ENCODE measurements around the gene MVD. TPM values are rescaled to one million over a fixed set of nuclear protein-coding genes. Genes with fewer than 3 reads are reported as not detected.
A peak's percentile ranks its signal among the peaks of the same experiment; 100 is the strongest.

The MVD gene
- total RNA-seq (10 to 100 TPM; 26.0 to 26.6 TPM), polyA plus RNA-seq (10 to 100 TPM; 19.8 to 57.6 TPM)
- long read RNA-seq, donor 1, transcript MVD-201 (10 exons, 1,823 nt) = major isoform, 190 of 267 reads
- long read RNA-seq, donor 1, partial matches to known transcripts = 25 of 267 reads
- long read RNA-seq, donor 1, other reads (novel, unspliced or antisense) = 50 of 267 reads
- long read RNA-seq, donor 2, transcript MVD-201 (10 exons, 1,823 nt) = major isoform, 17 of 29 reads
- long read RNA-seq, donor 2, partial matches to known transcripts = 3 of 29 reads
- long read RNA-seq, donor 2, other reads (novel, unspliced or antisense) = 7 of 29 reads

GRCh38 chr16:88662843-88663606, at the start of gene MVD:
TSS of gene MVD (minus strand) at chr16:88663091. CDS start at chr16:88663080, 11 bp downstream.
- no peaks in the 10 kb centered on the region for H3K27me3 ChIP-seq (ENCODE audit: control insufficient read depth in 1 of 2, insufficient read depth in 2 of 2, low read length in 1 of 2)
- H3K4me1 ChIP-seq (ENCODE audit: control insufficient read depth in 1 of 2, insufficient read depth in 2 of 2, low read length in 2 of 2) = no peaks in the 10 kb centered on the region
- H3K36me3 ChIP-seq (ENCODE audit: control insufficient read depth in 1 of 2, insufficient read depth in 2 of 2, low read length in 1 of 2) = no peaks in the 10 kb centered on the region
- DNase-seq = peak; percentile 98
- H3K9me3 ChIP-seq (ENCODE audit: control insufficient read depth, low read length) = no peaks in the 10 kb centered on the region
- H3K4me3 ChIP-seq (ENCODE audit: low read length in 2 of 2) = peak within 1 kb of the TSS; percentile 52 to 80
- WGBS, 2 donors = 0 to 1% methylated on average over 69 to 88 of the region's 88 CpGs
- intact Hi-C loops (cut with DNase I) = loop anchor here in 1 of 2 donors (5.0 kb wide), 1 partner anchor 44 kb away; the partner anchor contains the start of genes CTU2 and RNF166
- H3K27ac ChIP-seq (ENCODE audit: low read depth in 1 of 2, low read length in 2 of 2) = no peak within 1 kb of the TSS
- peak; percentile 98 for ATAC-seq (ENCODE audit: low FRiP score)

GRCh38 chr16:88712362-88712979, 49.6 kb upstream of the MVD start:
- no peak overlapping the region for H3K4me3 ChIP-seq (ENCODE audit: low read length in 2 of 2)
- no peaks in the 10 kb centered on the region for H3K4me1 ChIP-seq (ENCODE audit: control insufficient read depth in 1 of 2, insufficient read depth in 2 of 2, low read length in 2 of 2)
- ATAC-seq (ENCODE audit: low FRiP score) (no peak), DNase-seq (no peak)
- no peak overlapping the region for H3K27ac ChIP-seq (ENCODE audit: low read depth in 1 of 2, low read length in 2 of 2)
- intact Hi-C loops (cut with DNase I) = no loop called here
- H3K27me3 ChIP-seq (ENCODE audit: control insufficient read depth in 1 of 2, insufficient read depth in 2 of 2, low read length in 1 of 2) = no peaks in the 10 kb centered on the region
- H3K9me3 ChIP-seq (ENCODE audit: control insufficient read depth, low read length) = no peaks in the 10 kb centered on the region
- 74 to 77% methylated on average over 21 to 25 of the region's 25 CpGs for WGBS, 2 donors
- H3K36me3 ChIP-seq (ENCODE audit: control insufficient read depth in 1 of 2, insufficient read depth in 2 of 2, low read length in 1 of 2) = peaks cover 4 to 13% of the 10 kb centered on the region in 2 donors

- H3K27me3 ChIP-seq (ENCODE audit: control insufficient read depth in 1 of 2, insufficient read depth in 2 of 2, low read length in 1 of 2) = no peaks in the 10 kb centered on the region
- intact Hi-C loops (cut with DNase I) = no loop called here
- H3K27ac ChIP-seq (ENCODE audit: low read depth in 1 of 2, low read length in 2 of 2) = no peak overlapping the region
- DNase-seq (no peak), ATAC-seq (ENCODE audit: low FRiP score) (no peak)
- WGBS, 2 donors = 84 to 85% methylated on average over 17 to 18 of the region's 18 CpGs
- H3K9me3 ChIP-seq (ENCODE audit: control insufficient read depth, low read length) = no peaks in the 10 kb centered on the region
- peaks cover 4 to 12% of the 10 kb centered on the region in 2 donors for H3K36me3 ChIP-seq (ENCODE audit: control insufficient read depth in 1 of 2, insufficient read depth in 2 of 2, low read length in 1 of 2)
- H3K4me3 ChIP-seq (ENCODE audit: low read length in 2 of 2) = no peak overlapping the region
- H3K4me1 ChIP-seq (ENCODE audit: control insufficient read depth in 1 of 2, insufficient read depth in 2 of 2, low read length in 2 of 2) = no peaks in the 10 kb centered on the region
These were observed 49.0 kb upstream of the MVD start for GRCh38 chr16:88711750-88712340.

- no peak for DNase-seq
- WGBS, 2 donors = 75 to 77% methylated on average over 16 of the region's 16 CpGs
- no peak overlapping the region for H3K4me3 ChIP-seq (ENCODE audit: low read length in 2 of 2)
- intact Hi-C loops (cut with DNase I) = no loop called here
- peaks cover 0 to 5% of the 10 kb centered on the region in 2 donors for H3K36me3 ChIP-seq (ENCODE audit: control insufficient read depth in 1 of 2, insufficient read depth in 2 of 2, low read length in 1 of 2)
- no peaks in the 10 kb centered on the region for H3K9me3 ChIP-seq (ENCODE audit: control insufficient read depth, low read length)
- no peaks in the 10 kb centered on the region for H3K4me1 ChIP-seq (ENCODE audit: control insufficient read depth in 1 of 2, insufficient read depth in 2 of 2, low read length in 2 of 2)
- H3K27me3 ChIP-seq (ENCODE audit: control insufficient read depth in 1 of 2, insufficient read depth in 2 of 2, low read length in 1 of 2) = no peaks in the 10 kb centered on the region
- no peak overlapping the region for H3K27ac ChIP-seq (ENCODE audit: low read depth in 1 of 2, low read length in 2 of 2)
- no peak for ATAC-seq (ENCODE audit: low FRiP score)
These were observed 47.7 kb upstream of the MVD start for GRCh38 chr16:88710556-88710955.

GRCh38 chr16:88706965-88707826, 44.3 kb upstream of the MVD start:
- ATAC-seq (ENCODE audit: low FRiP score) (no peak), DNase-seq (no peak)
- H3K27me3 ChIP-seq (ENCODE audit: control insufficient read depth in 1 of 2, insufficient read depth in 2 of 2, low read length in 1 of 2) = no peaks in the 10 kb centered on the region
- peak overlapping the region in 1 of 2 donors; percentile 66 for H3K27ac ChIP-seq (ENCODE audit: low read depth in 1 of 2, low read length in 2 of 2)
- H3K4me3 ChIP-seq (ENCODE audit: low read length in 2 of 2) = peak overlapping the region; percentile 36 to 65
- H3K9me3 ChIP-seq (ENCODE audit: control insufficient read depth, low read length) = no peaks in the 10 kb centered on the region
- peaks cover 0 to 4% of the 10 kb centered on the region in 2 donors for H3K4me1 ChIP-seq (ENCODE audit: control insufficient read depth in 1 of 2, insufficient read depth in 2 of 2, low read length in 2 of 2)
- H3K36me3 ChIP-seq (ENCODE audit: control insufficient read depth in 1 of 2, insufficient read depth in 2 of 2, low read length in 1 of 2) = no peaks in the 10 kb centered on the region
- intact Hi-C loops (cut with DNase I) = loop anchor here (2.0 to 5.0 kb wide), 3 partner anchors 45 to 136 kb away; partner anchors contain the start of genes ZC3H18 (in 2 of the 2) and MVD (in 1 of the 2)
- 37 to 39% methylated on average over 17 of the region's 17 CpGs for WGBS, 2 donors

- H3K36me3 ChIP-seq (ENCODE audit: control insufficient read depth in 1 of 2, insufficient read depth in 2 of 2, low read length in 1 of 2) = no peaks in the 10 kb centered on the region
- H3K9me3 ChIP-seq (ENCODE audit: control insufficient read depth, low read length) = no peaks in the 10 kb centered on the region
- peak; percentile 94 for ATAC-seq (ENCODE audit: low FRiP score)
- peaks cover 0 to 4% of the 10 kb centered on the region in 2 donors for H3K4me1 ChIP-seq (ENCODE audit: control insufficient read depth in 1 of 2, insufficient read depth in 2 of 2, low read length in 2 of 2)
- peak; percentile 95 to 98 for DNase-seq
- H3K27ac ChIP-seq (ENCODE audit: low read depth in 1 of 2, low read length in 2 of 2) = peak within 1 kb of the TSS in 1 of 2 donors; percentile 66
- peak within 1 kb of the TSS; percentile 65 to 87 for H3K4me3 ChIP-seq (ENCODE audit: low read length in 2 of 2)
- H3K27me3 ChIP-seq (ENCODE audit: control insufficient read depth in 1 of 2, insufficient read depth in 2 of 2, low read length in 1 of 2) = no peaks in the 10 kb centered on the region
- 0% methylated on average over 65 to 86 of the region's 86 CpGs for WGBS, 2 donors
- intact Hi-C loops (cut with DNase I) = loop anchor here (2.0 to 5.0 kb wide), 3 partner anchors 44 to 136 kb away; partner anchors contain the start of genes ZC3H18 (in 2 of the 2) and MVD (in 1 of the 2)
These were observed 43.5 kb upstream of the MVD start, which contains the start of the genes CTU2 and RNF166 for GRCh38 chr16:88706229-88706964. TSS of gene CTU2 (plus strand) at chr16:88706503. CDS start at chr16:88706531, 28 bp downstream. TSS of gene RNF166 (minus strand) at chr16:88706408. CDS start at chr16:88706325, 83 bp downstream.

GRCh38 chr16:88705801-88706228, 42.9 kb upstream of the MVD start:
- DNase-seq (no peak), ATAC-seq (ENCODE audit: low FRiP score) (no peak)
- intact Hi-C loops (cut with DNase I) = loop anchor here (2.0 to 5.0 kb wide), 3 partner anchors 44 to 135 kb away; partner anchors contain the start of genes ZC3H18 (in 2 of the 2) and MVD (in 1 of the 2)
- peaks cover 0 to 4% of the 10 kb centered on the region in 2 donors for H3K4me1 ChIP-seq (ENCODE audit: control insufficient read depth in 1 of 2, insufficient read depth in 2 of 2, low read length in 2 of 2)
- H3K27ac ChIP-seq (ENCODE audit: low read depth in 1 of 2, low read length in 2 of 2) = no peak overlapping the region
- no peaks in the 10 kb centered on the region for H3K36me3 ChIP-seq (ENCODE audit: control insufficient read depth in 1 of 2, insufficient read depth in 2 of 2, low read length in 1 of 2)
- H3K9me3 ChIP-seq (ENCODE audit: control insufficient read depth, low read length) = no peaks in the 10 kb centered on the region
- 0 to 1% methylated on average over 45 to 57 of the region's 57 CpGs for WGBS, 2 donors
- peak overlapping the region; percentile 65 to 87 for H3K4me3 ChIP-seq (ENCODE audit: low read length in 2 of 2)
- no peaks in the 10 kb centered on the region for H3K27me3 ChIP-seq (ENCODE audit: control insufficient read depth in 1 of 2, insufficient read depth in 2 of 2, low read length in 1 of 2)
